T-cell (primary cell): Measurements from ENCODE around the gene IZUMO1. TPM values are rescaled to one million over a fixed set of nuclear protein-coding genes. Genes with fewer than 3 reads are reported as not detected.
"Not testable (repeated sequence)": the region's sequence is repeated elsewhere in the genome, so short reads cannot be mapped to it uniquely, and the experiment has no call there.

Source experiments
- ATAC-seq, 4 experiments: fragments of 200-7000 bp in 3 of 4; fragments of 150-1000 bp in 1 of 4; cut with Tn5 transposase; replicated peaks in 1 of 4; 1 replicate in 3 of 4; 2 replicates in 1 of 4; pipeline ENCODE4 v1.10.0; 2021; ENCODE audit warnings: moderate library complexity in 3 of 4, mild to moderate bottlenecking in 2 of 4, moderate number of reproducible peaks in 1 of 4
- CTCF ChIA-PET, 2 donors: fragments of 300-600 bp; sonication (Branson Sonifier 250); formaldehyde crosslinking; loops; one replicate each; lab custom pipeline; 2022; ENCODE audit warnings: antibody characterized with exemption in 2 of 2; lab: Charles Lee
- POLR2A ChIA-PET, 2 donors: fragments of 300-600 bp; sonication (Branson Sonifier 250); formaldehyde crosslinking; loops; one replicate each; lab custom pipeline; 2022; ENCODE audit warnings: antibody characterized with exemption in 2 of 2; lab: Charles Lee
- DNase-seq, 35 experiments: peaks; one replicate each; pipeline versions ENCODE4 v3.0.0 to v3.0.0-alpha.2; 2013 to 2023
- H3K27ac ChIP-seq: one replicate; pipeline ENCODE4 v1.5.1; 2013; ENCODE audit warnings: low read length
- H3K27me3 ChIP-seq, 2 experiments: replicated peaks in 1 of 2; 1 replicate in 1 of 2; 2 replicates in 1 of 2; pipeline versions ENCODE4 v1.6.1 to v1.7.0; 2013; ENCODE audit warnings: low read length in 1 of 2, mixed read lengths in 1 of 2; ENCODE audit not compliant: control insufficient read depth in 2 of 2, insufficient read depth in 2 of 2; ENCODE audit errors: extremely low read depth in 1 of 2
- H3K36me3 ChIP-seq, 2 donors: 1 replicate in 1 of 2; 2 replicates in 1 of 2; pipeline versions ENCODE4 v1.6.1 to v1.7.0; 2013; ENCODE audit warnings: low read length in 1 of 2; ENCODE audit not compliant: control insufficient read depth in 2 of 2, insufficient read depth in 1 of 2; ENCODE audit errors: extremely low read depth in 1 of 2
- H3K4me1 ChIP-seq, 2 experiments: 1 replicate in 1 of 2; 2 replicates in 1 of 2; pipeline versions ENCODE4 v1.6.1 to v1.7.0; 2013; ENCODE audit warnings: low read length in 2 of 2, mixed read lengths in 1 of 2; ENCODE audit not compliant: insufficient read depth in 2 of 2, control insufficient read depth in 1 of 2; ENCODE audit errors: extremely low read depth in 1 of 2
- H3K4me3 ChIP-seq, 2 donors: 1 replicate in 1 of 2; 2 replicates in 1 of 2; pipeline versions ENCODE4 v1.5.1 to v1.7.0; 2013; ENCODE audit warnings: mild to moderate bottlenecking in 2 of 2, low read length in 1 of 2, moderate library complexity in 1 of 2; ENCODE audit not compliant: control insufficient read depth in 1 of 2; ENCODE audit errors: extremely low read depth in 1 of 2
- H3K9me3 ChIP-seq: 2 replicates; pipeline ENCODE4 v1.7.0; 2013
- H3K27ac Mint-ChIP-seq, 2 donors: one replicate each; pipeline ENCODE4 v1.8.0; 2020 to 2021; ENCODE audit warnings: mild to moderate bottlenecking in 2 of 2, mixed read lengths in 2 of 2
- H3K27me3 Mint-ChIP-seq, 2 donors: one replicate each; pipeline ENCODE4 v1.8.0; 2021 to 2022; ENCODE audit warnings: mixed read lengths in 2 of 2
- H3K36me3 Mint-ChIP-seq: one replicate; pipeline ENCODE4 v1.8.0; 2021; ENCODE audit warnings: mixed read lengths
- H3K4me1 Mint-ChIP-seq, 3 donors: one replicate each; pipeline ENCODE4 v1.8.0; 2020 to 2022; ENCODE audit warnings: mixed read lengths in 3 of 3, mild to moderate bottlenecking in 1 of 3
- H3K4me3 Mint-ChIP-seq, 3 donors: one replicate each; pipeline ENCODE4 v1.8.0; 2020 to 2022; ENCODE audit warnings: mild to moderate bottlenecking in 3 of 3, mixed read lengths in 3 of 3, moderate library complexity in 3 of 3
- H3K9me3 Mint-ChIP-seq, 3 donors: one replicate each; pipeline ENCODE4 v1.8.0; 2020 to 2022; ENCODE audit warnings: mixed read lengths in 3 of 3
- WGBS: methylation state at CpG from one replicate; pipeline ENCODE4 v1.1.5; 2013; ENCODE audit warnings: missing lambda C conversion rate; ENCODE audit not compliant: insufficient coverage; 5-methylcytosine and 5-hydroxymethylcytosine counted together
- total RNA-seq, 35 experiments: library from RNA in 6 of 35; stranded (reverse) in 6 of 35; fragments of 120-200 nt in 1 of 35; gene quantifications; one replicate each; pipeline versions ENCODE4 v1.2.1 to v1.2.4 and lab custom pipeline; 2013 to 2026

Gene IZUMO1
- total RNA-seq, 5 donors from 2014 or later (not counting 1 experiment from before 2014, with no cell fraction given), result not detected

DNA sequence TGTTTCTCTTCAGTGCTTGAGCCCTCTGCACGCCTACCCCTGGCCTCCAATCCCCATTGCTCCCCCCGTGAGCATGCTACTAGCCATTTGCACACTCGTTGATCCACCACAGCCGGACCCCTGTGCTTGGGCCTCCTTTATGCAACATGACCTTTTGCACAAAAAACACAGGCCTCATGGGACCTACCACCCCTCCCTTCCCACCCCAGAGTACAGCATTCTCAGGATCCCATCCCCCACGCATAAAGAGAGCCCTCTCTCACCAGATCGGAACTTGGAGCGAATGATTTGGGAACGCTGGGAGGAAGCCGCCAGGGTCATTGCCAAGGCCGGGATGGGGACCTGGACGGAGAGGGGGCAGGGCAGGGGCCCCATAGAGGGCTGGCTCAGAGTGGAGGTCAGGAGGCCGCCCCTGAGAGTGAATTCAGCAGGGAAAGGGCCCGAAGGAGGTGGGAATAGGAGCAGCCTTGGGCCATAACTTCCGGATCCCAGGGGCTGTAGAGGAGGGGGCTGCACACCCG, 27.9 kb downstream of the IZUMO1 start:
- Histone ChIP-seq H3K4me3 (no peak overlapping the region), H3K36me3 (no peaks in the 10 kb centered on the region), H3K27me3 (no peaks in the 10 kb centered on the region), H3K4me1 (peaks cover 5 to 25% of the 10 kb centered on the region in 2 experiments), H3K27ac (no peak overlapping the region), H3K9me3 (no peaks in the 10 kb centered on the region)
- Mint-ChIP-seq H3K36me3 (no peaks in the 10 kb centered on the region), H3K4me1 (peaks cover 16 to 25% (median 18%) of the 10 kb centered on the region in 3 donors), H3K27me3 (no peaks in the 10 kb centered on the region), H3K9me3 (no peaks in the 10 kb centered on the region), H3K27ac (no peak overlapping the region), H3K4me3 (no peak overlapping the region)
- ChIA-PET CTCF (no interaction called here), POLR2A (no interaction called here)
- WGBS, result 95% methylated on average over 14 of the region's 15 CpGs
- DNase-seq (no peak), ATAC-seq (no peak)

- 100% methylated on average over 4 of the region's 13 CpGs for WGBS
- H3K4me1 ChIP-seq, result peaks cover 5 to 32% of the 10 kb centered on the region in 2 experiments
- POLR2A ChIA-PET, CTCF ChIA-PET, H3K27me3 Mint-ChIP-seq, H3K4me3 ChIP-seq, H3K27me3 ChIP-seq, H3K9me3 ChIP-seq, DNase-seq, H3K36me3 Mint-ChIP-seq, H3K4me3 Mint-ChIP-seq, H3K27ac Mint-ChIP-seq, H3K27ac ChIP-seq, ATAC-seq, H3K9me3 Mint-ChIP-seq, H3K36me3 ChIP-seq: not testable (repeated sequence)
- peaks cover 17 to 29% (median 20%) of the 10 kb centered on the region in 3 donors for H3K4me1 Mint-ChIP-seq
These were observed 28.6 kb downstream of the IZUMO1 start for GRCh38 chr19:48718106-48718505.

GRCh38 chr19:48716562-48717291, 30.0 kb downstream of the IZUMO1 start:
- peaks cover 5 to 36% of the 10 kb centered on the region in 2 experiments for H3K4me1 ChIP-seq
- H3K36me3 ChIP-seq, result no peaks in the 10 kb centered on the region
- H3K9me3 ChIP-seq, result no peaks in the 10 kb centered on the region
- H3K27me3 ChIP-seq, result no peaks in the 10 kb centered on the region
- H3K36me3 Mint-ChIP-seq, result no peaks in the 10 kb centered on the region
- no peaks in the 10 kb centered on the region for H3K27me3 Mint-ChIP-seq
- CTCF ChIA-PET, result no interaction called here
- H3K4me3 ChIP-seq, result no peak overlapping the region
- no peak overlapping the region for H3K27ac Mint-ChIP-seq
- peaks cover 24 to 32% (median 26%) of the 10 kb centered on the region in 3 donors for H3K4me1 Mint-ChIP-seq
- WGBS, result 68% methylated on average over 21 of the region's 24 CpGs
- no peak for ATAC-seq
- no peak overlapping the region for H3K4me3 Mint-ChIP-seq
- no peaks in the 10 kb centered on the region for H3K9me3 Mint-ChIP-seq
- no peak overlapping the region for H3K27ac ChIP-seq
- no peak for DNase-seq
- POLR2A ChIA-PET, result no interaction called here

DNA sequence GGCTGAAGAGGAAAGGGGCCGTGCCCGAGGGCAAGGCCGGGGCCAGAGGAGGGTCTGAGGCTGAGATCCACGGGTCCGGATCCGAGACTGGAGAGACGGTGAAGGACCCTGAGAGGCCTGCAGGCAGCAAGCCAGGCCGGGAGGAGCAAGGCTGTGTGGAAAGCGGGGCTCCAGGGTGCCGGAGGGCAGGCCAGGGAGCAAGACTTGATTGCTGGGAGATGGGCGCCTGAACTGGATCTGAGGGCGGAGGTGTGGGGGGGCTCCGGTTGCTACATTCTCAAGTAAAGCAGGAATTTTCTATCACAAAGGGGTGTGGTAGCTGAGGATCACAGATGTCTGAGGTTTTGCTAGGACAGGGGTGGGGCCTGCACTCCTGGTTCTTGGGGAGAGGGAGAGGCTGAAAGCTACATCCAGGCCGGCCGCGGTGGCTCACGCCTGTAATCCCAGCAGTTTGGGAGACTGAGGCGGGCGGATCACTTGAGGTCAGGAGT, 31.0 kb downstream of the IZUMO1 start:
- H3K9me3 Mint-ChIP-seq, result no peaks in the 10 kb centered on the region
- peak overlapping the region in 1 of 2 donors; percentile 39 for H3K27ac Mint-ChIP-seq
- POLR2A ChIA-PET, result no interaction called here
- no peaks in the 10 kb centered on the region for H3K36me3 Mint-ChIP-seq
- H3K9me3 ChIP-seq, result no peaks in the 10 kb centered on the region
- no peaks in the 10 kb centered on the region for H3K27me3 Mint-ChIP-seq
- no peak overlapping the region for H3K27ac ChIP-seq
- peaks cover 2 to 26% of the 10 kb centered on the region in 2 experiments for H3K4me1 ChIP-seq
- DNase-seq (no peak), ATAC-seq (no peak)
- CTCF ChIA-PET, result no interaction called here
- no peak overlapping the region for H3K4me3 ChIP-seq
- H3K4me1 Mint-ChIP-seq, result peaks cover 20 to 25% (median 21%) of the 10 kb centered on the region in 3 donors
- 95% methylated on average over 16 of the region's 19 CpGs for WGBS
- H3K36me3 ChIP-seq, result no peaks in the 10 kb centered on the region
- peak overlapping the region; percentile 49 to 85 (median 62) for H3K4me3 Mint-ChIP-seq
- no peaks in the 10 kb centered on the region for H3K27me3 ChIP-seq

DNA sequence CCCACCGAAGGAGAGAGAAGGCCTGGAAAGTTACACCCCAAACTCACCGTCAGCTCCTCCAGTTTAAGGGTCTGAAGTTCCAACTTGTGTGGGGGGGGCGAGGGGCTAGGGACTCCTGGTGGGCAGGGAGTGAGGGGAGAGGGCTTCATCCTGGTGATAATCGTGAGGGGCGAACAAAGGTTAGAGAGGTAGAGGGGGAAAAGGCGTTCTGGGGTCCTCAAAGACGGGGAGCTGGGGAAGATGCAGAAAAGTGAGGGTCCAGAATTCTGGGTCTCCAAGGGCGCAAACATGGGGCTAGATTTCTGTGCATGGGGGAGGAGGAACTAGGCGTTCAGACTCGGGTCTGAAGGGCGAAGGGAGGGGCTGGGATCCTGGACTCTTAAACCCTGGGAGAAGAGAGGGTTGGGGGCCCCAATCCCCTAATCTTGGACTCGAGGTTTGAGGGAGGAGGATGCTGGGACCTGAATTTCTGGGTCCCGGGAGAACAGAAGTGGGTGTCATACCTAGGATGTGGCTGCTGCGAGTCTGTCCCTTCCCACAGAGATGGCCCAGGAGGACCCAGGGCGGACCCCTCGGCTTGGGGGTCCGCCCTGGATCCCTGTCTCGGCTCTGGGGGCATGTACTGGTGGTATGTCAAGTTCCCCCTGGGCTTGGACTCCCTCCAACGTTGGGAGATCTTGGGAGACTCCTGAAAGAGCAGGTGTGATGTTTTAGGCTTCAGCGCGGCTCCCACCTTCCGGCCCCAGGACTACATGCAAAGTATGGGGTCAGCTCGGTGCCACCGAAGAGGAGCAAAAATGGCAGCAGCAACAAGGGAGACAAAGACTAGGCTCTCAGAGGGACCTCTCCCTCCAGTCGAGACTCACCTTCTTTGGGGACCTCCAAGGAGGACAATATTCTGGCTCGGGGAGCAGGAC, 31.7 kb downstream of the IZUMO1 start:
- H3K27ac ChIP-seq, result peak overlapping the region; percentile 69
- DNase-seq, result no peak
- H3K4me1 Mint-ChIP-seq, result peaks cover 16 to 21% (median 17%) of the 10 kb centered on the region in 3 donors
- peak overlapping the region; percentile 55 to 78 for H3K27ac Mint-ChIP-seq
- no peaks in the 10 kb centered on the region for H3K27me3 Mint-ChIP-seq
- peak overlapping the region; percentile 84 to 86 (median 85) for H3K4me3 Mint-ChIP-seq
- peak overlapping the region; percentile 60 to 62 for H3K4me3 ChIP-seq
- H3K27me3 ChIP-seq, result no peaks in the 10 kb centered on the region
- no peaks in the 10 kb centered on the region for H3K36me3 ChIP-seq
- H3K4me1 ChIP-seq, result peaks cover 2 to 21% of the 10 kb centered on the region in 2 experiments
- no peaks in the 10 kb centered on the region for H3K9me3 ChIP-seq
- ChIA-PET POLR2A (no interaction called here), CTCF (interaction anchor here in 1 of 2 donors (0.7 kb wide), 1 partner anchor 21 kb away, joined by 4 read pairs; no protein-coding TSS in a partner anchor)
- 80% methylated on average over 23 of the region's 26 CpGs for WGBS
- H3K36me3 Mint-ChIP-seq, result no peaks in the 10 kb centered on the region
- no peak for ATAC-seq
- no peaks in the 10 kb centered on the region for H3K9me3 Mint-ChIP-seq
